Breast epithelium (tissue), 4 donors: ENCODE data around the gene TGFBR3. TPM values are rescaled to one million over a fixed set of nuclear protein-coding genes. Genes with fewer than 3 reads are reported as not detected.
A peak's percentile ranks its signal among the peaks of the same experiment; 100 is the strongest.

Experiments used
- DNase-seq, 2 donors: peaks; one replicate each; pipeline ENCODE4 v3.0.0-alpha.2; 2019; ENCODE audit warnings: low spot score in 2 of 2
- H3K27ac ChIP-seq, 2 donors: fragments of 200-600 bp; sonication (generic) in 1 of 2; one replicate each; pipeline ENCODE4 v1.5.1; 2016 to 2019; ENCODE audit warnings: mild to moderate bottlenecking in 1 of 2
- H3K27me3 ChIP-seq, 2 donors: fragments of 200-600 bp; sonication (generic) in 1 of 2; one replicate each; pipeline versions ENCODE4 v1.5.1 to v1.6.0; 2017 to 2019; ENCODE audit warnings: control low read depth in 1 of 2, mild to moderate bottlenecking in 1 of 2
- H3K36me3 ChIP-seq: fragments of 200-600 bp; one replicate; pipeline ENCODE4 v1.5.1; 2019
- H3K4me1 ChIP-seq, 2 donors: fragments of 200-600 bp; sonication (generic); one replicate each; pipeline ENCODE4 v1.5.1; 2016 to 2019; ENCODE audit warnings: control low read depth in 1 of 2
- H3K4me3 ChIP-seq, 3 donors: fragments of 200-600 bp; sonication (generic); 1 replicate in 2 of 3; 2 replicates in 1 of 3; pipeline ENCODE4 v1.5.1; 2016 to 2019; ENCODE audit warnings: mild to moderate bottlenecking in 3 of 3, moderate library complexity in 2 of 3
- H3K9me3 ChIP-seq, 2 donors: fragments of 200-600 bp; sonication (generic) in 1 of 2; one replicate each; pipeline ENCODE4 v1.5.1; 2016 to 2019; ENCODE audit warnings: control low read depth in 1 of 2
- POLR2A ChIP-seq: fragments of 450-650 bp; IDR thresholded peaks from one replicate; pipeline ENCODE4 v1.6.1; 2016; ENCODE audit warnings: antibody characterized with exemption, mild to moderate bottlenecking, moderate library complexity
- POLR2AphosphoS5 ChIP-seq, 3 donors: sonication (generic); formaldehyde crosslinking; IDR thresholded peaks; one replicate each; pipeline ENCODE4 v1.6.1; 2017; ENCODE audit warnings: antibody characterized with exemption in 3 of 3
- intact Hi-C: fragments of 100-400 bp; cut with DNase I; formaldehyde crosslinking; loops from one replicate; pipeline ENCODE4 v1.15.1; 2023; ENCODE audit warnings: low total_unique reads
- total RNA-seq, 3 donors: library from RNA; depleted of rRNA; stranded (reverse); fragments of >200 nt; gene quantifications; one replicate each; pipeline ENCODE4 v1.1.0, GENCODE V29; 2016
- TF ChIP-seq, protein P1 (sequence below), 3 donors: fragments of 450-650 bp; IDR thresholded peaks; one replicate each; pipeline ENCODE4 v1.5.1; 2016 to 2017; ENCODE audit warnings: antibody characterized with exemption in 3 of 3, mild to moderate bottlenecking in 3 of 3, moderate library complexity in 3 of 3

Gene TGFBR3
- total RNA-seq, 3 donors from 2014 or later, result 127 to 287 (median 167) TPM

DNA sequence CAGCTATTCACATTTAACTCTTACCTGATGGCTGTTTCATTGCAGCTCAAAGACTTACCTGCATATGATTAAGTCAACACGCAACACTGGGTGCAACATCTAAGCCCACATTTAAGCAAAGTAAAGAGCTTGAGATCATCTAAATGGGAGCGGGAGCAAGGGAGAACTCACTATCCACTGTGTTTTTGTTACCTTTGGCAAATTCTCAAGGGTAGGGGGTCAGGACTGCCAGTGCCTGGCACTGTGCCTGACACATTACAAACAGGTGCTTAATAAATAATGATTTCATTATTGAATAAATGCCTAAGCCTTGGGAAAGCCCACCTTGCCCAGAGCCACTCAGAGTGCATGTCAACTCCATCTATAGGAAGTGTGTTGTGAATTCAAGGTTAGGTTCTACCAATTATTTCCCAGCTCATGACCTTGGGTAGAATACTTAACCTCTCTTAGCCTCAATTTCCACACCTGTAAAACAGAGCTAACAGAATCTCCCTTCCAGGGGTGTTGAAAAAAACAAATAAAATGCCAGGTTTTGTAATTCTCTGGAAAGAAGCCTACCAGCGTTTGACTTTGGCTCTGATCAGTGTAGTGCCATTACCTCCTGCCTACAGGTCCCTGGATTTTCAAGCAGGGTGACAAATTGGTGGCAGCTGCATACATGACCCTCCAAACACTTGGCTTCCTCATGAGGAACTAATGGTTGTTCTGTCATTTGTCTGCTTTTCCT lies 109.7 kb downstream of the TGFBR3 start:
- peak overlapping the region; percentile 79 to 80 for H3K27ac ChIP-seq
- no peak overlapping the region for H3K4me3 ChIP-seq
- no peak for TF ChIP-seq POLR2AphosphoS5 (IDR thresholded peaks at IDR 0.05)
- TF ChIP-seq, protein P1, sequence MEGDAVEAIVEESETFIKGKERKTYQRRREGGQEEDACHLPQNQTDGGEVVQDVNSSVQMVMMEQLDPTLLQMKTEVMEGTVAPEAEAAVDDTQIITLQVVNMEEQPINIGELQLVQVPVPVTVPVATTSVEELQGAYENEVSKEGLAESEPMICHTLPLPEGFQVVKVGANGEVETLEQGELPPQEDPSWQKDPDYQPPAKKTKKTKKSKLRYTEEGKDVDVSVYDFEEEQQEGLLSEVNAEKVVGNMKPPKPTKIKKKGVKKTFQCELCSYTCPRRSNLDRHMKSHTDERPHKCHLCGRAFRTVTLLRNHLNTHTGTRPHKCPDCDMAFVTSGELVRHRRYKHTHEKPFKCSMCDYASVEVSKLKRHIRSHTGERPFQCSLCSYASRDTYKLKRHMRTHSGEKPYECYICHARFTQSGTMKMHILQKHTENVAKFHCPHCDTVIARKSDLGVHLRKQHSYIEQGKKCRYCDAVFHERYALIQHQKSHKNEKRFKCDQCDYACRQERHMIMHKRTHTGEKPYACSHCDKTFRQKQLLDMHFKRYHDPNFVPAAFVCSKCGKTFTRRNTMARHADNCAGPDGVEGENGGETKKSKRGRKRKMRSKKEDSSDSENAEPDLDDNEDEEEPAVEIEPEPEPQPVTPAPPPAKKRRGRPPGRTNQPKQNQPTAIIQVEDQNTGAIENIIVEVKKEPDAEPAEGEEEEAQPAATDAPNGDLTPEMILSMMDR (IDR thresholded peaks at IDR 0.05), result no peak
- no peak for TF ChIP-seq POLR2A
- no peaks in the 10 kb centered on the region for H3K36me3 ChIP-seq
- peaks cover 4 to 22% of the 10 kb centered on the region in 2 donors for H3K4me1 ChIP-seq
- DNase-seq, result no peak
- intact Hi-C loops, result no loop called here
- no peaks in the 10 kb centered on the region for H3K27me3 ChIP-seq
- H3K9me3 ChIP-seq, result no peaks in the 10 kb centered on the region

DNA sequence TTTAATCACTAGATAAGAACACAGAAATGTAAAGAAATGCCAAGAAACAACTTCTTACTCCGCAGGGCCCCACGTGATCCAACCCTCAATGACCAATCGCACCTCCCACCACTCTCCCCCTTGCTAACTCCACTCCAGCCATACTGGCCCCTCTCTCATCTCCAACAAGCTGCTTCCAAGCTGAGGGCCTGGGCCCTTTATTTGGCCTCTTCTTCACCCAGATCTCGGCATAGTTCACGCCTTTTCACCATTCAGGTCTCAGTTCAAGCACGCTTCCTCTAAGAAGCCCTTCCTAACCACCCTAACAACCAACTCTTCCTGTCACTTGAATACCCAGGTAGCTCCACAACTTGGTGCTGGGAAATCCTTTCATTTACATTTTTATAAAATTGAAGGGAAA lies 110.7 kb downstream of the TGFBR3 start:
- Histone ChIP-seq H3K4me3 (no peak overlapping the region), H3K9me3 (no peaks in the 10 kb centered on the region), H3K4me1 (peaks cover 2 to 22% of the 10 kb centered on the region in 2 donors), H3K27me3 (no peaks in the 10 kb centered on the region), H3K36me3 (no peaks in the 10 kb centered on the region), H3K27ac (peak overlapping the region; percentile 79 to 80)
- intact Hi-C loops, result no loop called here
- no peak for TF ChIP-seq POLR2AphosphoS5 (IDR thresholded peaks at IDR 0.05)
- no peak for TF ChIP-seq POLR2A
- no peak for DNase-seq

DNA sequence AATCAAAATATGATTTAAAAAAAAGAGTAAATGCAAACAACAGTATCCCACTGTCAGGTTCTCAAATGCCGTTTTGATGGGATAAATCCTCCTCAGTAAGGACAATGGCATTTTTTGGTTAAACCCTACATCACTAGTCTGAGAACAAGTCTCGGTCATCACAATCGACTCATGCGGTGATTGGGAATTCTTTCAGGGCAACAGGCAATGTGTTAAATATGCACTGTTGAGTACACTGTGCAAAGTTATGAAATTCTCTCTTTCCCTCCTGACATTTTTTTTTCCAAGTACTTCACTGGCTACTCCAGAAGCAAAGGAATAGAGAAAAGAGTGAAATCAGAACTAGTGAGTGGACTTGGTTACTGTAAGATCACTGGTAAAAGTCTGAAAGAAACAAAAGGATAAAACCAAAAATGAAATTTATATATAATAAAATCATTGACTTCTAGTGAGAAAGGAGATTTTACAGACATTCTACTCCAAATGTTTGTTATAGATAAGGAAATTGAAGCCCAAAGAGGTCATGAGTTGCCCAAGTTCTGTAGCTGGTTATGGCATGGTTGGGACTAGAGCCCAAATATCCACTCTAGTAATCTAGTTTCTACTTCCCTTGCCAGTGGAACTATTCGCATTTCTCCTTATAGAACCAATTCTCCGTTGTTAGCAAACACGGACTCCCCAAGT lies 111.3 kb downstream of the TGFBR3 start:
- TF ChIP-seq, protein P1 (IDR thresholded peaks at IDR 0.05), result no peak
- TF ChIP-seq POLR2AphosphoS5 (IDR thresholded peaks at IDR 0.05) (no peak), POLR2A (no peak)
- Histone ChIP-seq H3K27me3 (no peaks in the 10 kb centered on the region), H3K36me3 (no peaks in the 10 kb centered on the region), H3K27ac (peak overlapping the region; percentile 79 to 80), H3K4me3 (no peak overlapping the region), H3K9me3 (no peaks in the 10 kb centered on the region), H3K4me1 (peaks cover 2 to 22% of the 10 kb centered on the region in 2 donors)
- intact Hi-C loops, result no loop called here
- DNase-seq, result no peak

DNA sequence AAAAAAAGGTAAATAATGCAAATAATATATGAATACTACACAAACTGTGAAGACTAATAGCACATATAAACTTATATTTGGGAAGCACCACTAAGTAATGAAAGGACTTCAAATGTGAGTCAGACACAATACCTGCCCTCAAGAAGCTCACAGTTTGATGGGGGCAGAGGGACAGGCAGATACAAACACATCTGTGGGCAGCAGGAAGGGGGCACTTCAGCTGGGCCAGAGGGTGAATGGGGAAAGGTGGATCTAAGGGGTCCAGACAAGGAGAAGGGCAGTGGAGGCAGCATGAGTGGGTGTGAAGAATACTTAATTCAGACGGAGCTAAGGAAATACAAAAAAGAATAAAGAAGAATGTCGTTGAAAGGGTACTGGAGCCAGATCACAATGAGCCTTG lies 114.2 kb downstream of the TGFBR3 start:
- no peaks in the 10 kb centered on the region for H3K9me3 ChIP-seq
- intact Hi-C loops, result no loop called here
- H3K4me3 ChIP-seq, result no peak overlapping the region
- no peak for DNase-seq
- H3K36me3 ChIP-seq, result no peaks in the 10 kb centered on the region
- peaks cover 2 to 17% of the 10 kb centered on the region in 2 donors for H3K4me1 ChIP-seq
- peak overlapping the region in 1 of 2 donors; percentile 37 for H3K27ac ChIP-seq
- no peaks in the 10 kb centered on the region for H3K27me3 ChIP-seq
- TF ChIP-seq, protein P1 (IDR thresholded peaks at IDR 0.05), result no peak
- TF ChIP-seq POLR2AphosphoS5 (IDR thresholded peaks at IDR 0.05) (no peak), POLR2A (no peak)

DNA sequence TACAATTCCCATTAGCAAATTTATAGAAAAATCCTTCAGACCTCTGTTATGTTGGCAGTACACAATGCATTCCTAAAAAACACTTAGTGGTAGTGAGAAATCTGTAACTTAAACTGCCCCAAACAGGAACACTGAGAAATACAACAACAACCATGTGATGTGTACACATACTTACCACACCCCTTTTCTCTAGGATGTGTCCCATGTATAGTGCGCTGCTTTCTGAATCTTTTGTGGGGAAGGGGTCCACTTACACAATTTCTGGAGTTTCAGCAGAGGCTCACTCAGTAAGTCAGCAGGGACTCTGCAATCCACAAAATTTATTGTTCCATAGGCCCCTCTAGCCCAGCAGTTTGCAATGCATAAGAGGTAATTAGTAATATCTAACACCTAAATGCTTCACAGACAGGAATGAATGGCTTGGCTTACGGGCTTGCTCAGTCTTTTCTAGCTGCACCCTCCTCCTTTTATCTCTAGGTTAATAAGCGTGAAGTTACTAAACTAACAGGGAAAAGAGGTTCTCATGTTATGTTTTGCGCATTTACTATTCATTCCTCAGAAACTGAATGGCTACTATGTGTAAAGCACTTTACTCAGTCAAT lies 115.2 kb downstream of the TGFBR3 start:
- TF ChIP-seq POLR2AphosphoS5 (IDR thresholded peaks at IDR 0.05) (no peak), POLR2A (no peak)
- TF ChIP-seq, protein P1 (IDR thresholded peaks at IDR 0.05), result no peak
- H3K27me3 ChIP-seq, result no peaks in the 10 kb centered on the region

More for the DNA sequence above, 115.2 kb downstream of the TGFBR3 start:
- Histone ChIP-seq H3K4me3 (no peak overlapping the region), H3K9me3 (no peaks in the 10 kb centered on the region), H3K36me3 (no peaks in the 10 kb centered on the region), H3K4me1 (peaks cover 2 to 8% of the 10 kb centered on the region in 2 donors), H3K27ac (peak overlapping the region in 1 of 2 donors; percentile 23)
- intact Hi-C loops, result no loop called here
- no peak for DNase-seq
